IMR-90 (cell line): ENCODE data around the gene TMTC2. TPM values are rescaled to one million over a fixed set of nuclear protein-coding genes. Genes with fewer than 3 reads are reported as not detected.

Source experiments
- ATAC-seq: fragments of 200-7000 bp; cut with Tn5 transposase; 2 replicates; pipeline ENCODE4 v1.9.1; 2020; ENCODE audit warnings: low read depth, mild to moderate bottlenecking, moderate library complexity
- BruUV-seq: library from RNA; stranded (reverse); fragments of 400-500 nt; replicated peaks from 2 replicates; lab custom pipeline; 2021; lab: Mats Ljungman, UMichigan
- CTCF ChIA-PET: fragments of 300-600 bp; formaldehyde crosslinking; extraction: SDS; loops from one replicate; lab custom pipeline; 2021; ENCODE audit warnings: antibody characterized with exemption; lab: Yijun Ruan, JAX
- POLR2A ChIA-PET: fragments of 300-600 bp; sonication (Branson Sonifier 250); formaldehyde crosslinking; loops from one replicate; lab custom pipeline; 2022; ENCODE audit warnings: antibody characterized with exemption; ENCODE audit not compliant: unreplicated experiment; lab: Charles Lee
- DNase-seq: peaks from one replicate; pipeline ENCODE4 v3.0.0; 2013
- H2AFZ ChIP-seq: replicated peaks from 2 replicates; pipeline ENCODE3; 2013; ENCODE audit warnings: low read length, mild to moderate bottlenecking; ENCODE audit not compliant: poor library complexity
- H2AK5ac ChIP-seq: 2 replicates; pipeline ENCODE4 v1.6.1; 2013; ENCODE audit warnings: low read depth, low read length, inconsistent platforms
- H2AK9ac ChIP-seq: replicated peaks from 2 replicates; pipeline ENCODE3; 2013; ENCODE audit warnings: mild to moderate bottlenecking, low read depth, low read length, moderate library complexity; ENCODE audit not compliant: poor library complexity
- H2BK120ac ChIP-seq: 2 replicates; pipeline ENCODE4 v1.6.1; 2013; ENCODE audit warnings: low read depth, low read length, inconsistent platforms
- H2BK15ac ChIP-seq: 3 replicates; pipeline ENCODE4 v1.6.1; 2013; ENCODE audit warnings: low read depth, low read length, inconsistent platforms
- H2BK20ac ChIP-seq: 2 replicates; pipeline ENCODE4 v1.6.1; 2013; ENCODE audit warnings: low read depth, mild to moderate bottlenecking, inconsistent platforms, low read length, moderate library complexity
- H2BK5ac ChIP-seq: 2 replicates; pipeline ENCODE4 v1.6.1; 2013; ENCODE audit warnings: mild to moderate bottlenecking, low read depth, low read length, inconsistent platforms; ENCODE audit not compliant: poor library complexity, severe bottlenecking
- H3K14ac ChIP-seq: replicated peaks from 2 replicates; pipeline ENCODE4 v1.6.1; 2013; ENCODE audit warnings: low read depth, low read length, inconsistent platforms
- H3K18ac ChIP-seq: 2 replicates; pipeline ENCODE4 v1.6.1; 2013; ENCODE audit warnings: low read depth, low read length, control low read depth
- H3K23ac ChIP-seq: 2 replicates; pipeline ENCODE4 v1.6.1; 2013; ENCODE audit warnings: low read depth, low read length, inconsistent platforms
- H3K27ac ChIP-seq: 2 replicates; pipeline ENCODE4 v1.5.1; 2013; ENCODE audit warnings: mild to moderate bottlenecking, control low read depth, low read length; ENCODE audit not compliant: insufficient read depth
- H3K27me3 ChIP-seq: 2 replicates; pipeline ENCODE4 v1.6.1; 2013; ENCODE audit warnings: low read length; ENCODE audit not compliant: control insufficient read depth, insufficient read depth
- H3K36me3 ChIP-seq: 2 replicates; pipeline ENCODE4 v1.6.1; 2013; ENCODE audit warnings: low read length, mixed read lengths; ENCODE audit not compliant: control insufficient read depth, insufficient read depth
- H3K4ac ChIP-seq: 2 replicates; pipeline ENCODE4 v1.6.1; 2013; ENCODE audit warnings: low read depth, low read length, inconsistent platforms
- H3K4me1 ChIP-seq: 2 replicates; pipeline ENCODE4 v1.6.1; 2013; ENCODE audit warnings: low read length, mixed read lengths; ENCODE audit not compliant: control insufficient read depth, insufficient read depth
- H3K4me2 ChIP-seq: 2 replicates; pipeline ENCODE4 v1.6.1; 2013; ENCODE audit warnings: low read depth, mild to moderate bottlenecking, control low read depth, low read length, moderate library complexity
- H3K4me3 ChIP-seq: 2 replicates; pipeline ENCODE4 v1.5.1; 2013; ENCODE audit warnings: low read depth, mild to moderate bottlenecking, control low read depth, low read length, moderate library complexity; ENCODE audit not compliant: insufficient read depth
- H3K56ac ChIP-seq: 2 replicates; pipeline ENCODE4 v1.6.1; 2013; ENCODE audit warnings: low read length, inconsistent platforms; ENCODE audit not compliant: insufficient read depth; ENCODE audit errors: extremely low read depth
- H3K79me1 ChIP-seq, 2 experiments: 2 replicates each; pipeline ENCODE4 v1.6.1; 2013; ENCODE audit warnings: low read length in 2 of 2, inconsistent platforms in 1 of 2, low read depth in 1 of 2
- H3K9ac ChIP-seq: 2 replicates; pipeline ENCODE4 v1.6.1; 2013; ENCODE audit warnings: low read depth, low read length, control low read depth
- H3K9me1 ChIP-seq: 2 replicates; pipeline ENCODE4 v1.6.1; 2013; ENCODE audit warnings: low read length, inconsistent platforms; ENCODE audit not compliant: insufficient read depth
- H3K9me3 ChIP-seq: 2 replicates; pipeline ENCODE4 v1.6.1; 2013; ENCODE audit warnings: low read length; ENCODE audit not compliant: control insufficient read depth, insufficient read depth
- H4K20me1 ChIP-seq: 2 replicates; pipeline ENCODE4 v1.6.1; 2013; ENCODE audit warnings: low read length, inconsistent platforms; ENCODE audit not compliant: insufficient read depth
- H4K5ac ChIP-seq: 2 replicates; pipeline ENCODE4 v1.6.1; 2013; ENCODE audit warnings: mild to moderate bottlenecking, low read depth, low read length, control low read depth
- H4K8ac ChIP-seq, 2 experiments: 2 replicates each; pipeline ENCODE4 v1.6.1; 2013; ENCODE audit warnings: low read depth in 2 of 2, low read length in 2 of 2, control low read depth in 1 of 2, inconsistent platforms in 1 of 2
- H4K91ac ChIP-seq: 2 replicates; pipeline ENCODE4 v1.6.1; 2013; ENCODE audit warnings: low read depth, low read length, inconsistent platforms; ENCODE audit not compliant: insufficient read depth
- CEBPB ChIP-seq: IDR thresholded peaks from 2 replicates; pipeline ENCODE4 v1.6.1; 2012; ENCODE audit warnings: low read depth, low read length, improper control_type of control experiment
- RCOR1 ChIP-seq: IDR thresholded peaks from 2 replicates; pipeline ENCODE4 v1.6.1; 2012; ENCODE audit warnings: mild to moderate bottlenecking, low read length, improper control_type of control experiment; ENCODE audit not compliant: insufficient replicate concordance
- RFX5 ChIP-seq: IDR thresholded peaks from 2 replicates; pipeline ENCODE4 v1.8.0; 2012; ENCODE audit warnings: low read depth, mild to moderate bottlenecking, low read length, moderate library complexity
- SMC3 ChIP-seq: fragments of 150-350 bp; IDR thresholded peaks from 2 replicates; pipeline ENCODE4 v1.6.1; 2016; ENCODE audit warnings: low read depth, mild to moderate bottlenecking, antibody characterized with exemption, low read length, moderate library complexity
- WGBS, 2 experiments: methylation state at CpG; one replicate each; pipeline versions ENCODE4 v1.1.5 to v1.1.7; 2013; ENCODE audit warnings: missing lambda C conversion rate in 2 of 2; ENCODE audit not compliant: insufficient read length in 1 of 2; ENCODE audit errors: extremely low coverage in 2 of 2; 5-methylcytosine and 5-hydroxymethylcytosine counted together
- dilution Hi-C: fragments of 300-500 bp; cut with HindIII; formaldehyde crosslinking; loops from one replicate; pipeline ENCODE4 v1.14.3; 2018; ENCODE audit warnings: low sequenced_read_pairs; ENCODE audit not compliant: unreplicated experiment
- in situ Hi-C: fragments of 300-500 bp; cut with MboI; formaldehyde crosslinking; loops from 3 replicates; pipeline ENCODE4 v1.14.3; 2019; ENCODE audit warnings: low sequenced_read_pairs, inconsistent platforms, mixed read lengths
- intact Hi-C: fragments of 100-400 bp; cut with micrococcal nuclease; formaldehyde crosslinking; loops from 2 replicates; pipeline ENCODE4 v1.10.0; 2022
- polyA plus RNA-seq, 3 experiments: library from polyadenylated mRNA; depleted of rRNA; stranded (reverse); fragments of >200 nt; gene quantifications; 2 replicates each; pipeline ENCODE4 v1.2.3, GENCODE V29; 2012; ENCODE audit warnings: low replicate concordance in 1 of 3
- total RNA-seq: library from RNA; depleted of rRNA; stranded (reverse); fragments of >200 nt; gene quantifications from 2 replicates; pipeline ENCODE4 v1.2.3, GENCODE V29; 2012

Gene TMTC2
- total and polyA plus RNA-seq, 2 of the 4 experiments (the other 2 are of a cell fraction) = 0.56 to 1.4 TPM

- no peak overlapping the region for H4K5ac ChIP-seq
- no peak overlapping the region for H2BK15ac ChIP-seq
- H2BK5ac ChIP-seq = no peak overlapping the region
- no peaks in the 10 kb centered on the region for H3K36me3 ChIP-seq
- ATAC-seq = no peak
- H3K27ac ChIP-seq = no peak overlapping the region
- H4K8ac ChIP-seq = no peak overlapping the region
- no peak overlapping the region for H3K18ac ChIP-seq
- no peak overlapping the region for H3K4ac ChIP-seq
- H3K79me1 ChIP-seq = no peaks in the 10 kb centered on the region
- H4K20me1 ChIP-seq = no peaks in the 10 kb centered on the region
- H2BK20ac ChIP-seq = no peak overlapping the region
- H4K91ac ChIP-seq = no peak overlapping the region
- intact Hi-C loops = loop anchor here (1.0 kb wide), 1 partner anchor 22 kb away; no protein-coding TSS in a partner anchor
- TF ChIP-seq CEBPB = peak; percentile 74
- TF ChIP-seq RCOR1 = no peak
- TF ChIP-seq RFX5 = no peak
- TF ChIP-seq SMC3 = no peak
- no peak overlapping the region for H2AK5ac ChIP-seq
- CTCF ChIA-PET = no interaction called here
- no peak overlapping the region for H2AFZ ChIP-seq
- H3K4me3 ChIP-seq = no peak overlapping the region
- no peak overlapping the region for H2AK9ac ChIP-seq
- no peak overlapping the region for H3K9ac ChIP-seq
- no peak overlapping the region for H3K4me2 ChIP-seq
- no peaks in the 10 kb centered on the region for H3K9me1 ChIP-seq
- in situ Hi-C loops = no loop called here
- H3K56ac ChIP-seq = no peak overlapping the region
- H3K23ac ChIP-seq = no peak overlapping the region
- POLR2A ChIA-PET = no interaction called here
- dilution Hi-C loops = no loop called here
- H3K4me1 ChIP-seq = no peaks in the 10 kb centered on the region
- no peaks in the 10 kb centered on the region for H3K27me3 ChIP-seq
- H3K14ac ChIP-seq = no peak overlapping the region
- WGBS, 2 experiments = 63% methylated on average over 2 of the region's 7 CpGs; no CpG with 5 or more reads in 1 of the 2 experiments
- H3K9me3 ChIP-seq = peaks cover 2% of the 10 kb centered on the region; the same call in 1 of the 2 replicates
- no peak overlapping the region for H2BK120ac ChIP-seq
- peak; percentile 4 for DNase-seq
- BruUV-seq = no TSS peak
Observed at GRCh38 chr12:82730953-82731459, 44.3 kb downstream of the TMTC2 start.
